ENCODE data around the gene CAV1.

- TF ChIP-seq CTCF (IDR thresholded peaks at IDR 0.05) (no peak), POLR2A (IDR thresholded peaks at IDR 0.05) (no peak)
These were observed 4.4 kb downstream of the CAV1 start for GRCh38 chr7:116529250-116529649.
